Measurements from ENCODE around the gene ZFP69.

ZFP69 gene

GRCh38 chr1:40435471-40435870, 41.6 kb upstream of the ZFP69 start:
- H3K9ac ChIP-seq (ENCODE audit: low read depth, low read length) = no peak overlapping the region
- no peak overlapping the region for H3K27ac ChIP-seq (ENCODE audit: low read length)
- H2AFZ ChIP-seq (ENCODE audit: low read depth, low read length) = no peak overlapping the region
- TF ChIP-seq CTCF (IDR thresholded peaks at IDR 0.05; ENCODE audit: borderline replicate concordance, extremely low read depth, low read length, poor library complexity, severe bottlenecking) (no peak), EZH2 (IDR thresholded peaks at IDR 0.05; ENCODE audit: borderline replicate concordance, low read depth, low read length, severe bottlenecking) (no peak)
- DNase-seq = no peak
- no peak overlapping the region for H3K4me2 ChIP-seq (ENCODE audit: insufficient read depth, low read length)
- no peak overlapping the region for H3K4me3 ChIP-seq (ENCODE audit: low read depth in 1 of 2, low read length in 2 of 2)
- no peaks in the 10 kb centered on the region for H3K4me1 ChIP-seq (ENCODE audit: insufficient read depth, low read length)
- no peak for ATAC-seq (ENCODE audit: insufficient read depth, low read depth)
- no peaks in the 10 kb centered on the region for H4K20me1 ChIP-seq (ENCODE audit: insufficient read depth, low read length)
- no peaks in the 10 kb centered on the region for H3K36me3 ChIP-seq (ENCODE audit: insufficient read depth, low read length)
- H3K79me2 ChIP-seq (ENCODE audit: insufficient read depth, low read length) = no peaks in the 10 kb centered on the region
- no peaks in the 10 kb centered on the region for H3K27me3 ChIP-seq (ENCODE audit: insufficient read depth, low read length, poor library complexity)
- no peaks in the 10 kb centered on the region for H3K9me3 ChIP-seq (ENCODE audit: insufficient read depth, low read length, severe bottlenecking)

DNA sequence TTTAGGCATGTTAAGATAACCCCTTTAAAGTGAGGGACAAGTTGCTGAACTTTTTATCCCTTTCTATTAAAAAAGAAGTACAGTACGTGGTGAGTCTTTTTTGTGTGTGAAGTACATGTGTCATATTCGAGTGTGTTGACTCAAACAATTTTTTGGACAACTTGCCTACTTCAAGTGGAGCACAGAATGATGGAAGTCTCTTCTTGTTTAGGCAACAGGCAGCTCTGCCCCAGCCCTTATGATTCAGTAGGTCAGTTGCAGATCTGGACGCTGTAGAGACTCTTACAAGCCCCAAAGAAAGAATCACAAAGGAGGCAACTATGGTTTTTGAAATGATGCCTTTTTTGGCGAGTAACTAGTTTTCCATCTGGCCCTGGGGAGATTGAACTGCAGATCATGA, 41.2 kb upstream of the ZFP69 start:
- Histone ChIP-seq H3K27me3 (ENCODE audit: insufficient read depth, low read length, poor library complexity) (no peaks in the 10 kb centered on the region), H3K4me2 (ENCODE audit: insufficient read depth, low read length) (no peak overlapping the region), H3K4me3 (ENCODE audit: low read depth in 1 of 2, low read length in 2 of 2) (no peak overlapping the region), H3K79me2 (ENCODE audit: insufficient read depth, low read length) (no peaks in the 10 kb centered on the region), H4K20me1 (ENCODE audit: insufficient read depth, low read length) (no peaks in the 10 kb centered on the region), H3K9ac (ENCODE audit: low read depth, low read length) (no peak overlapping the region), H3K4me1 (ENCODE audit: insufficient read depth, low read length) (no peaks in the 10 kb centered on the region), H3K36me3 (ENCODE audit: insufficient read depth, low read length) (no peaks in the 10 kb centered on the region), H3K9me3 (ENCODE audit: insufficient read depth, low read length, severe bottlenecking) (no peaks in the 10 kb centered on the region), H2AFZ (ENCODE audit: low read depth, low read length) (no peak overlapping the region), H3K27ac (ENCODE audit: low read length) (no peak overlapping the region)
- no peak for ATAC-seq (ENCODE audit: insufficient read depth, low read depth)
- no peak for TF ChIP-seq EZH2 (IDR thresholded peaks at IDR 0.05; ENCODE audit: borderline replicate concordance, low read depth, low read length, severe bottlenecking)
- no peak for TF ChIP-seq CTCF (IDR thresholded peaks at IDR 0.05; ENCODE audit: borderline replicate concordance, extremely low read depth, low read length, poor library complexity, severe bottlenecking)
- DNase-seq = no peak

GRCh38 chr1:40438391-40439015, 38.6 kb upstream of the ZFP69 start:
- ATAC-seq (ENCODE audit: insufficient read depth, low read depth) = peak; percentile 61; the same call in 1 of the 3 replicates
- no peaks in the 10 kb centered on the region for H3K9me3 ChIP-seq (ENCODE audit: insufficient read depth, low read length, severe bottlenecking)
- H3K27me3 ChIP-seq (ENCODE audit: insufficient read depth, low read length, poor library complexity) = no peaks in the 10 kb centered on the region
- H3K27ac ChIP-seq (ENCODE audit: low read length) = no peak overlapping the region
- no peak for TF ChIP-seq EZH2 (IDR thresholded peaks at IDR 0.05; ENCODE audit: borderline replicate concordance, low read depth, low read length, severe bottlenecking)
- TF ChIP-seq CTCF (IDR thresholded peaks at IDR 0.05; ENCODE audit: borderline replicate concordance, extremely low read depth, low read length, poor library complexity, severe bottlenecking) = peak; percentile 80
- no peak for DNase-seq
- no peaks in the 10 kb centered on the region for H3K4me1 ChIP-seq (ENCODE audit: insufficient read depth, low read length)
- H3K4me3 ChIP-seq (ENCODE audit: low read depth in 1 of 2, low read length in 2 of 2) = no peak overlapping the region
- no peak overlapping the region for H3K9ac ChIP-seq (ENCODE audit: low read depth, low read length)
- H3K4me2 ChIP-seq (ENCODE audit: insufficient read depth, low read length) = no peak overlapping the region
- no peak overlapping the region for H2AFZ ChIP-seq (ENCODE audit: low read depth, low read length)
- no peaks in the 10 kb centered on the region for H3K36me3 ChIP-seq (ENCODE audit: insufficient read depth, low read length)
- no peaks in the 10 kb centered on the region for H4K20me1 ChIP-seq (ENCODE audit: insufficient read depth, low read length)
- no peaks in the 10 kb centered on the region for H3K79me2 ChIP-seq (ENCODE audit: insufficient read depth, low read length)
